GM12892 (cell line): ENCODE results near the gene SORCS2.

ENCODE experiments used
- POLR2A ChIP-seq: IDR thresholded peaks from 2 replicates; pipeline ENCODE4 v1.6.1; 2011; ENCODE audit warnings: low read depth, low read length, control low read depth
- TAF1 ChIP-seq: IDR thresholded peaks from 2 replicates; pipeline ENCODE4 v1.6.1; 2011; ENCODE audit warnings: low read depth, mild to moderate bottlenecking, control low read depth, low read length, borderline replicate concordance

DNA sequence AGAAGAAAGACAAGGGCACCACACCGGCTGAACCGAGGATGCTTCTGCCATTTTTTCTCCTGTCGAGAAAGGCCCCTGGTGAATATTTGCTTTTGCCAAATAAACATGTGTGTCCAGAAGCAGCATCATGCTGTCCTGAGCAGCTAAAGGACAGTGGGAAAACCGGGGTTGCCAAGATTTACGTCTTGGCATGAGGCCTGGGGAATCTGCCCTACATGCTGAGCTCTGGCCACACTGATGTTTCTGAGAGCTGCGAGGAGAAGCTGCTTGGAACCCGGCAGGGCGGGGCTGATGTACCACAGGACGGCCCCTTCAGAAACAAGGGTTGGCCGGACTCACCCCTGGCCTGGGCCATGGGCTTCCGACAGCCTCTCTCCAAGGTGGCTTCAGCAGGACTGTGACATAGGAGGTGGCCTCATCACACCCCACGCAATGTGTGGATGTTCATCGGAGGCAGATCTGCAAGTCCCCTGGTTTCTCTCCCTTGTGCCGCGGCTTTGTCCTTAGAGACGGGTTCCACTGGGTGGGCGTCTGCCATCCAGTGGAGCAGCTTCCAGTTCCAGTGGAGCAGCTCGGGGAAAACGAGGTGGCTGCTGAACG is 42.2 kb upstream of the SORCS2 start:
- TF ChIP-seq TAF1, result no peak
- no peak for TF ChIP-seq POLR2A
